GM23338 (cell line): ENCODE data around the gene GDF10. TPM values are rescaled to one million over a fixed set of nuclear protein-coding genes. Genes with fewer than 3 reads are reported as not detected.

Experiments
- ATAC-seq: fragments of 200-7000 bp; cut with Tn5 transposase; 3 replicates; pipeline ENCODE4 v1.9.1; 2020
- DNase-seq: peaks from one replicate; pipeline ENCODE4 v3.0.0-alpha.2; 2015; ENCODE audit warnings: low spot score
- H2AFZ ChIP-seq: fragments of 200-600 bp; sonication (generic); 2 replicates; pipeline ENCODE4 v1.8.0; 2016; ENCODE audit warnings: antibody characterized with exemption, mild to moderate bottlenecking, moderate library complexity
- H3F3A ChIP-seq: fragments of 200-600 bp; sonication (generic); replicated peaks from 2 replicates; pipeline ENCODE4 v1.8.0; 2017; ENCODE audit warnings: antibody characterized with exemption, mixed run types, low read depth
- H3K27ac ChIP-seq: fragments of 200-600 bp; sonication (generic); 2 replicates; pipeline ENCODE4 v1.6.1; 2016; ENCODE audit warnings: low read depth
- H3K27me3 ChIP-seq: fragments of 200-600 bp; sonication (generic); 2 replicates; pipeline ENCODE4 v1.8.0; 2016; ENCODE audit warnings: mild to moderate bottlenecking, mixed run types, moderate library complexity; ENCODE audit not compliant: insufficient read depth
- H3K36me3 ChIP-seq: fragments of 200-600 bp; sonication (generic); 2 replicates; pipeline ENCODE4 v1.8.0; 2016; ENCODE audit warnings: mild to moderate bottlenecking; ENCODE audit not compliant: insufficient read depth
- H3K4me1 ChIP-seq: fragments of 200-600 bp; sonication (generic); 2 replicates; pipeline ENCODE4 v1.8.0; 2016; ENCODE audit warnings: mild to moderate bottlenecking, moderate library complexity; ENCODE audit not compliant: insufficient read depth
- H3K4me2 ChIP-seq: fragments of 200-600 bp; sonication (generic); 2 replicates; pipeline ENCODE4 v1.7.1; 2017; ENCODE audit warnings: mixed run types
- H3K4me3 ChIP-seq: fragments of 200-600 bp; sonication (generic); 2 replicates; pipeline ENCODE4 v1.6.1; 2016; ENCODE audit warnings: mixed run types
- H3K79me2 ChIP-seq: fragments of 200-600 bp; sonication (generic); replicated peaks from 2 replicates; pipeline ENCODE4 v1.8.0; 2017; ENCODE audit warnings: mild to moderate bottlenecking; ENCODE audit not compliant: insufficient read depth
- H3K9me2 ChIP-seq: fragments of 200-600 bp; sonication (generic); 2 replicates; pipeline ENCODE4 v1.8.0; 2017; ENCODE audit not compliant: insufficient read depth
- H4K20me1 ChIP-seq: fragments of 200-600 bp; sonication (generic); replicated peaks from 2 replicates; pipeline ENCODE4 v1.8.0; 2017; ENCODE audit warnings: mild to moderate bottlenecking; ENCODE audit not compliant: insufficient read depth
- H3K27ac Mint-ChIP-seq: 2 replicates; pipeline ENCODE4 v1.8.0; 2020; ENCODE audit warnings: inconsistent platforms, mild to moderate bottlenecking, moderate library complexity, mixed read lengths
- H3K27me3 Mint-ChIP-seq: 3 replicates; pipeline ENCODE4 v1.8.0; 2022; ENCODE audit warnings: low read depth, mild to moderate bottlenecking, moderate library complexity, mixed read lengths, inconsistent platforms; ENCODE audit not compliant: insufficient read depth, poor library complexity
- H3K36me3 Mint-ChIP-seq: 3 replicates; pipeline ENCODE4 v1.8.0; 2021; ENCODE audit warnings: low read depth, mild to moderate bottlenecking, inconsistent platforms, moderate library complexity, mixed read lengths
- H3K4me1 Mint-ChIP-seq: 3 replicates; pipeline ENCODE4 v1.8.0; 2020; ENCODE audit warnings: mild to moderate bottlenecking, inconsistent platforms, mixed read lengths
- H3K4me3 Mint-ChIP-seq: 3 replicates; pipeline ENCODE4 v1.8.0; 2021; ENCODE audit warnings: moderate library complexity, mild to moderate bottlenecking, inconsistent platforms, mixed read lengths
- H3K9me3 Mint-ChIP-seq: 3 replicates; pipeline ENCODE4 v1.8.0; 2020; ENCODE audit warnings: moderate library complexity, mild to moderate bottlenecking, inconsistent platforms, mixed read lengths
- CREB1 ChIP-seq: fragments of 250-450 bp; sonication (Bioruptor Pico); IDR thresholded peaks from 2 replicates; pipeline ENCODE4 v1.5.0; 2020; ENCODE audit warnings: low read depth, mild to moderate bottlenecking, moderate library complexity
- EZH2 ChIP-seq: fragments of 200-600 bp; sonication (generic); IDR thresholded peaks from one replicate; pipeline ENCODE4 v1.8.0; 2017; ENCODE audit warnings: antibody characterized with exemption, mild to moderate bottlenecking, low read depth; ENCODE audit not compliant: unreplicated experiment
- JUNB ChIP-seq: IDR thresholded peaks from one replicate; pipeline ENCODE4 v1.6.1; 2016; ENCODE audit warnings: antibody characterized with exemption; ENCODE audit not compliant: unreplicated experiment
- ZNF114 ChIP-seq: fragments of 250-450 bp; sonication (Bioruptor Pico); IDR thresholded peaks from 2 replicates; pipeline ENCODE4 v1.5.0; 2020; ENCODE audit warnings: mild to moderate bottlenecking, moderate library complexity
- polyA plus RNA-seq: library from polyadenylated mRNA; unstranded; fragments of >200 nt; fragmentation: Nextera tagmentation; extraction: Ambion mirVana; gene quantifications from 2 replicates; pipeline ENCODE4 v1.2.1, GENCODE V29; 2016
- total RNA-seq: library from RNA; depleted of rRNA; stranded (reverse); fragments of >200 nt; shearing (Covaris generic); gene quantifications from 2 replicates; pipeline ENCODE4 v1.2.3, GENCODE V29; 2014
- TF ChIP-seq, protein P1 (sequence below), 2 experiments: fragments of 200-600 bp in 1 of 2; sonication (generic) in 1 of 2; conservative IDR thresholded peaks; 2 replicates each; pipeline versions ENCODE4 v1.5.1 to v1.6.1; 2016 to 2017; ENCODE audit warnings: antibody characterized with exemption in 2 of 2, low read depth in 2 of 2, mild to moderate bottlenecking in 2 of 2, moderate library complexity in 1 of 2
- TF ChIP-seq, protein P2 (sequence below): fragments of 250-450 bp; sonication (Bioruptor Pico); IDR thresholded peaks from 2 replicates; pipeline ENCODE4 v1.5.0; 2020; ENCODE audit warnings: mild to moderate bottlenecking, moderate library complexity

GDF10 gene
- total and polyA plus RNA-seq, 2 experiments from 2014 or later, result 0.21 TPM; not detected in 1

DNA sequence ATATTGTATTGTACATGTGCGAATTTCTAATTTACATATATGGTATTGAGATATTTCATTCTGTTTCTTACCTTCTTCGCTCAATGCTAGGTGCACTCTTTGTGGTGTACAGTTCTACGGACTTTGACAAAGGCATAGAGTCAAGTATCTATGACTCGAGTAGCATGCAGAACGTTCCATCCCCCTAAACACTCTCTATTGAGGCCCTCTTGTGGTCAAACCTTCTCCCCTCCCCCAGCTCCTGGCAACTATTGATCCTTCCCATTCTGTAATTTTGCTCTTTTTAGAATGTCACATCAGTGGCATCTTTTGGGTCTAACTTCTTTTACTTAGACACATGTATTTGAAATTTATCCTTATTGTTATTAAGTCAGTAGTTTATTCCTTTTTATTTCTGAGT, 30.7 kb upstream of the GDF10 start:
- Histone ChIP-seq H3K4me3 (no peak overlapping the region), H3K27ac (no peak overlapping the region), H3F3A (no peaks in the 10 kb centered on the region), H3K27me3 (no peaks in the 10 kb centered on the region), H3K79me2 (no peaks in the 10 kb centered on the region), H2AFZ (no peak overlapping the region), H3K9me2 (0 out of 2 replicates have a peak, but pooled peaks cover 2% of the 10 kb centered on the region), H3K36me3 (no peaks in the 10 kb centered on the region), H3K4me1 (no peaks in the 10 kb centered on the region), H3K4me2 (no peak overlapping the region), H4K20me1 (no peaks in the 10 kb centered on the region)
- Mint-ChIP-seq H3K27ac (no peak overlapping the region), H3K27me3 (peaks cover 2% of the 10 kb centered on the region), H3K4me1 (peaks cover 6% of the 10 kb centered on the region), H3K9me3 (peaks cover 17% of the 10 kb centered on the region; the same call in 2 of the 3 replicates), H3K4me3 (no peak overlapping the region), H3K36me3 (no peaks in the 10 kb centered on the region)
- DNase-seq (peak; percentile 40), ATAC-seq (peak; percentile 60)
- no peak for TF ChIP-seq CREB1 (CRISPR knock-in tag)
- TF ChIP-seq ZNF114 (CRISPR knock-in tag), result no peak
- no peak for TF ChIP-seq JUNB
- no peak for TF ChIP-seq EZH2
- TF ChIP-seq, protein P1, sequence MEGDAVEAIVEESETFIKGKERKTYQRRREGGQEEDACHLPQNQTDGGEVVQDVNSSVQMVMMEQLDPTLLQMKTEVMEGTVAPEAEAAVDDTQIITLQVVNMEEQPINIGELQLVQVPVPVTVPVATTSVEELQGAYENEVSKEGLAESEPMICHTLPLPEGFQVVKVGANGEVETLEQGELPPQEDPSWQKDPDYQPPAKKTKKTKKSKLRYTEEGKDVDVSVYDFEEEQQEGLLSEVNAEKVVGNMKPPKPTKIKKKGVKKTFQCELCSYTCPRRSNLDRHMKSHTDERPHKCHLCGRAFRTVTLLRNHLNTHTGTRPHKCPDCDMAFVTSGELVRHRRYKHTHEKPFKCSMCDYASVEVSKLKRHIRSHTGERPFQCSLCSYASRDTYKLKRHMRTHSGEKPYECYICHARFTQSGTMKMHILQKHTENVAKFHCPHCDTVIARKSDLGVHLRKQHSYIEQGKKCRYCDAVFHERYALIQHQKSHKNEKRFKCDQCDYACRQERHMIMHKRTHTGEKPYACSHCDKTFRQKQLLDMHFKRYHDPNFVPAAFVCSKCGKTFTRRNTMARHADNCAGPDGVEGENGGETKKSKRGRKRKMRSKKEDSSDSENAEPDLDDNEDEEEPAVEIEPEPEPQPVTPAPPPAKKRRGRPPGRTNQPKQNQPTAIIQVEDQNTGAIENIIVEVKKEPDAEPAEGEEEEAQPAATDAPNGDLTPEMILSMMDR (conservative IDR thresholded peaks at IDR 0.05; ENCODE audit: low read depth in 2 of 2), result peak; percentile 46 to 58; a peak in 3 of 4 replicates
- TF ChIP-seq, protein P2, sequence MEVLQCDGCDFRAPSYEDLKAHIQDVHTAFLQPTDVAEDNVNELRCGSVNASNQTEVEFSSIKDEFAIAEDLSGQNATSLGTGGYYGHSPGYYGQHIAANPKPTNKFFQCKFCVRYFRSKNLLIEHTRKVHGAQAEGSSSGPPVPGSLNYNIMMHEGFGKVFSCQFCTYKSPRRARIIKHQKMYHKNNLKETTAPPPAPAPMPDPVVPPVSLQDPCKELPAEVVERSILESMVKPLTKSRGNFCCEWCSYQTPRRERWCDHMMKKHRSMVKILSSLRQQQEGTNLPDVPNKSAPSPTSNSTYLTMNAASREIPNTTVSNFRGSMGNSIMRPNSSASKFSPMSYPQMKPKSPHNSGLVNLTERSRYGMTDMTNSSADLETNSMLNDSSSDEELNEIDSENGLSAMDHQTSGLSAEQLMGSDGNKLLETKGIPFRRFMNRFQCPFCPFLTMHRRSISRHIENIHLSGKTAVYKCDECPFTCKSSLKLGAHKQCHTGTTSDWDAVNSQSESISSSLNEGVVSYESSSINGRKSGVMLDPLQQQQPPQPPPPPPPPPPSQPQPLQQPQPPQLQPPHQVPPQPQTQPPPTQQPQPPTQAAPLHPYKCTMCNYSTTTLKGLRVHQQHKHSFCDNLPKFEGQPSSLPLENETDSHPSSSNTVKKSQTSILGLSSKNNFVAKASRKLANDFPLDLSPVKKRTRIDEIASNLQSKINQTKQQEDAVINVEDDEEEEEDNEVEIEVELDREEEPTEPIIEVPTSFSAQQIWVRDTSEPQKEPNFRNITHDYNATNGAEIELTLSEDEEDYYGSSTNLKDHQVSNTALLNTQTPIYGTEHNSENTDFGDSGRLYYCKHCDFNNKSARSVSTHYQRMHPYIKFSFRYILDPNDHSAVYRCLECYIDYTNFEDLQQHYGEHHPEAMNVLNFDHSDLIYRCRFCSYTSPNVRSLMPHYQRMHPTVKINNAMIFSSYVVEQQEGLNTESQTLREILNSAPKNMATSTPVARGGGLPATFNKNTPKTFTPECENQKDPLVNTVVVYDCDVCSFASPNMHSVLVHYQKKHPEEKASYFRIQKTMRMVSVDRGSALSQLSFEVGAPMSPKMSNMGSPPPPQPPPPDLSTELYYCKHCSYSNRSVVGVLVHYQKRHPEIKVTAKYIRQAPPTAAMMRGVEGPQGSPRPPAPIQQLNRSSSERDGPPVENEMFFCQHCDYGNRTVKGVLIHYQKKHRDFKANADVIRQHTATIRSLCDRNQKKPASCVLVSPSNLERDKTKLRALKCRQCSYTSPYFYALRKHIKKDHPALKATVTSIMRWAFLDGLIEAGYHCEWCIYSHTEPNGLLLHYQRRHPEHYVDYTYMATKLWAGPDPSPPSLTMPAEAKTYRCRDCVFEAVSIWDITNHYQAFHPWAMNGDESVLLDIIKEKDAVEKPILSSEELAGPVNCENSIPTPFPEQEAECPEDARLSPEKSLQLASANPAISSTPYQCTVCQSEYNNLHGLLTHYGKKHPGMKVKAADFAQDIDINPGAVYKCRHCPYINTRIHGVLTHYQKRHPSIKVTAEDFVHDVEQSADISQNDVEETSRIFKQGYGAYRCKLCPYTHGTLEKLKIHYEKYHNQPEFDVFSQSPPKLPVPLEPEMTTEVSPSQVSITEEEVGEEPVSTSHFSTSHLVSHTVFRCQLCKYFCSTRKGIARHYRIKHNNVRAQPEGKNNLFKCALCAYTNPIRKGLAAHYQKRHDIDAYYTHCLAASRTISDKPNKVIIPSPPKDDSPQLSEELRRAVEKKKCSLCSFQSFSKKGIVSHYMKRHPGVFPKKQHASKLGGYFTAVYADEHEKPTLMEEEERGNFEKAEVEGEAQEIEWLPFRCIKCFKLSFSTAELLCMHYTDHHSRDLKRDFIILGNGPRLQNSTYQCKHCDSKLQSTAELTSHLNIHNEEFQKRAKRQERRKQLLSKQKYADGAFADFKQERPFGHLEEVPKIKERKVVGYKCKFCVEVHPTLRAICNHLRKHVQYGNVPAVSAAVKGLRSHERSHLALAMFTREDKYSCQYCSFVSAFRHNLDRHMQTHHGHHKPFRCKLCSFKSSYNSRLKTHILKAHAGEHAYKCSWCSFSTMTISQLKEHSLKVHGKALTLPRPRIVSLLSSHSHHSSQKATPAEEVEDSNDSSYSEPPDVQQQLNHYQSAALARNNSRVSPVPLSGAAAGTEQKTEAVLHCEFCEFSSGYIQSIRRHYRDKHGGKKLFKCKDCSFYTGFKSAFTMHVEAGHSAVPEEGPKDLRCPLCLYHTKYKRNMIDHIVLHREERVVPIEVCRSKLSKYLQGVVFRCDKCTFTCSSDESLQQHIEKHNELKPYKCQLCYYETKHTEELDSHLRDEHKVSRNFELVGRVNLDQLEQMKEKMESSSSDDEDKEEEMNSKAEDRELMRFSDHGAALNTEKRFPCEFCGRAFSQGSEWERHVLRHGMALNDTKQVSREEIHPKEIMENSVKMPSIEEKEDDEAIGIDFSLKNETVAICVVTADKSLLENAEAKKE (CRISPR knock-in tag), result no peak
